UCSD-AML1 (cell line): ENCODE results near the gene BEST3.
A peak's percentile ranks its signal among the peaks of the same experiment; 100 is the strongest.
"Not testable (repeated sequence)": the region's sequence is repeated elsewhere in the genome, so short reads cannot be mapped to it uniquely, and the experiment has no call there.

Source experiments
- DNase-seq: peaks from one replicate; lab custom pipeline; 2025; ENCODE audit not compliant: unreplicated experiment; lab: John Stamatoyannopoulos, UW

Gene BEST3

DNA sequence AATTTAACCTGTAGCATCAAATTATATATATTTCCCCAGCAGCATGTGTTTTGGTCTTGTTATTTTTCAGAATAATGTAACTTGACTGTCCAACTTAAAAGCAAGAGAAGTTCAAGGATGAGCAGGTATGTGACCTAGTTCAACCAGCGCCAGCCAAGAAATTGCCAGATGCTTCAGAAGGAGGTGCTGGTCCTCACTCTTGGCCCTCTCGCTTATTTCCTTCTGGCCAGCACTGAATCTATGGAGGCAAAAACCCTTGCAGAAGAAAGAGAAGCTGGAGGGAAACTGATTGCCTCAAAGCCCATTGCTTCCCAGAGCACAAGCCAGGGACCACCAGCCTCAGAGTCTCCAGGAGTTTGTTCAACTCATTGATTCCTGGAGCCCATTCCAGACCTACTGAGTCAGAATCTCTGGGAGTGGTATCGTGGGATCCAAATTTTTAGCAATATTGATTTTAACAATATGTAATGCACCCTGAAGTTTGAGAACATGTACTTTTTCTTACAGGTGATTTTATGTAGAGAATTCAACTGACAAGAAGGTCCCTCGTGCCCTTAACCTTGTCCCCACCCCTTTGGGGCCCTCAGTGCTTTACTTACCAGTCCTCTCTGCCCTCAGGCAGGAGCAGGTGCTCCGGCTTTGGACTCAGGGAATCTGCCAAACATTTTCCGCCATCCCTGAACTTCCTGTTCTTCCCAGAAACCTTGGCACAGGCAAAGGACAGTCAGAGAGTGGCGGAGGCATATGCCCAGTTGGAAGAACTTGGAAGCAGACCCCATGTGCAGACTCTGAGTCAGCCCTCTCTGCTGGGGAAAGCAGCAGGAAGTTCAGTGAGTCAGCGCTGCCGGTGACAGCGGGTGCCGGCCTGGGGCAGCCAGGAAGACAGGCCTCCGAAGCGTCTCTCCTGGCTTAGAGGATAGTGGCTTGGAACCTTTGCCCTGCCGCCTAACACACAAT lies 10.4 kb downstream of the BEST3 start:
- peak; percentile 70 for DNase-seq

DNA sequence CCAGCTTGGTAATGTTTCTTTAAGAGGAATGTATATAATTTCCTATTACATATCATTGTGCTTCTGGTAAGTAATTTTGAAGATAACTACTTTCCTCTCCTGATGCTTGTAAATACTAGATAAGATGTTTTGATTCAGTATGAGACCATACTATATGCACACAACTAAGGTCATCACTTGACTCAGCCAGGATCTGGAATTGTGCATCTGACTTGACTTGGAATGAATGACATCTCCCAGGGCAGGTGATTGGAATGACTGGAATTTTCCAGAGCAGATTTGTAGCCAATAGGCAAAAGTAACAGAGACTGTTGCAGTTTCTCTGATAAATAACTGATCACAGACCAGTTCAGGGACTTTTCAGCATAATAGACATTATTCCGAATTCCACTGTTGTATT lies 11.1 kb downstream of the BEST3 start:
- DNase-seq: no peak

DNA sequence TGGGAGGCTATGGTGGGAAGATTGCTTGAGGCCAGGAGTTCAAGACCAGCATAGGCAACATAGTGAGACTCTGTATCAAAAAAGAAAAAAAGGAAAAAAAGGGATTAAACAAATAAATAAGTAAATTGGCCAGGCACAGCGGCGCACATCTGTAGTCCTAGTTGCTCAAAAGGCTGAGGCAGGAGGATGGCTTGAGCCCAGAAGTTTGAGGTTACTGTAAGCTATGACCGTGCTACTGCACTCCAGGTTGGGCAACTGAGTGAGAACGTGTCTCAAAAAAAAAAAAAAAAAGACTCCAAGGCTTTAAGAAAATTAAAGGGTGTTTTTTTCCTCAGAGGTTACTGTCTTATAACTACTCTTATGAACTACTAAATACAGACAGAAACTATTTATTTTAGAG lies 11.7 kb downstream of the BEST3 start:
- no peak for DNase-seq

DNA sequence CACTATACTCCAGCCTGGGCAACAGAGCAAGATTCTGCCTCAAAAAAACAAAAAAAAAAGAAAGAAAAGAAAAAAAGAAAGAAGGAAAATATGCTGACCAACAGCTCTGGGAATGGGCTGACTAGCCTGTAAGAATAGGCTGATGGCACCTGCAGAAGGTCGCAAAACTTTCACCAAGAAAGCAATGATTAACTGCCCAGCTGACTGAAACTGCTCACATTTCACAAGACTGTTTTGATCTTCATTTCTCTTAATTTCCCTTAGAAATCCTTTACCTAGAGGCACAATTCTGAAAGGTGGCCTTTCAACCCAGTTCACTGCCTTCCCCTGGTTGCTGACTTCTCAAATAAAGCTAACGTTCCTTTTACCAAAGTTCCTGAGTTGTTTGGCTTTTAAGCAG lies 12.4 kb downstream of the BEST3 start:
- no peak for DNase-seq

DNA sequence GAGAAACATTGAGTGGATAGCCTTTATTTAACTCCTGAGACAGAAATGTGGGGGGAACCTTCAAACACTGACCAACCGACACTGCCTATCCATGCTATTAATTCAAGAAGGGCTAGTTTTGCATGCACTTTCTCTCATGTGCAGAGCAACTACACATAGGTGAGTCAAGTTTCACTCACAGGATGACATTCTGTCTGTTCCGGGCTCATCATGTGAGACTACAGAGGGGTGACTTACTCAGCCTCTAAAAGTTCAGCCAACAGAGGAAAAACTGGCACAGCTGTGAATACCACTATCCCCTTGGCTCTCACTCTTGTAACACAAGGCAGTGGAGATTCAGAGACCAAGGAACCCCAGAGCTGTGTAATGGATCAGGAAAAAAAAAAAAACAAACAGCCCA lies 13.3 kb downstream of the BEST3 start:
- DNase-seq: no peak

DNA sequence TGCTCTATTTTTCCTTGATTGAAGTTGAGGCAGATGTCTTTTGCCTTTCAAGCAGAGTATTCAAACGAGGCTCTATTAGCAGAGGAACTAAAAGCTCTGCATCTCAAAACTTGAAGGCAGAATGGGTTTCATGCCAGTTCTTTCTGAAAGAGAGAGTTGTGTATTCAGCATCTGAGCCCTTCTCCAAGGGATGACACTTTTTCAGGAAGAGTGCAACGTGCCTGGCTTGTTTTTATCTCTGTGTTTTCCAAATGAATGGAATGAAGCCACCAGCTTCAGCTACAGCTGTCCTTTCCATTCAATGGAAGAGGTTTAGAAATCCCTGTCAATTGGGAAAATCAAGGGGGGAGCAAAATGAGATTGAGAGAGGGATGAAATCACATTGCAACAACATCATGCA lies 14.6 kb downstream of the BEST3 start:
- DNase-seq: no peak

DNA sequence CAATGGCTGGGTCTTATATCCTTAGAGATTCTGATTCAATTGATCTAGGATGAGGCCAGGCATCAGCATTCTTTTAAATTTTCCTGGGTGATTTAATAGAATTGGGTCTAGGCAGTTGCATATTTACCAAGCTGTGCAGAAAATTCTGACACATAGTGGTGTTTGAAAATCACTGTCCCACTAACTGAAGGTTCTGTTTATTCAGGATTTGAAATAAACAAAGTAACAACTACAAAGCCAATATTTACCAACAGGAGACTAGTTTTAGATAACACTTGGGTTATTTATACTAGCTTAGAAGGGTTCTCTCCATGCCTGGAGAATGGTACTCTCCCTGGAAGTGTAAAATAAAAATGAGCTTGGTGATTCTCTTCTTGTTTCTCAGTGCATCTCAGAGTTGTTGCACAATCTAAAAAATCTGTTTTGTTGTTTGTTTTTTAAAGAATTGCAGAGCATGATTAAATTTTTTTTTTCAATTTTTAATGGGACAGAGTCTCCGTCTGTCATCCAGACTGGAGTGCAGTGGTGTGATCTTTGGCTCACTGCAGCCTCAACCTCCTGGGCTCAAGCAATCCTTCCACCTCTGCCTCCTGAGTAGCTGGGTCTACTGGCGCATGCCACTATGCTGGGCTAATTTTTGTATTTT lies 16.9 kb downstream of the BEST3 start:
- DNase-seq: no peak

DNA sequence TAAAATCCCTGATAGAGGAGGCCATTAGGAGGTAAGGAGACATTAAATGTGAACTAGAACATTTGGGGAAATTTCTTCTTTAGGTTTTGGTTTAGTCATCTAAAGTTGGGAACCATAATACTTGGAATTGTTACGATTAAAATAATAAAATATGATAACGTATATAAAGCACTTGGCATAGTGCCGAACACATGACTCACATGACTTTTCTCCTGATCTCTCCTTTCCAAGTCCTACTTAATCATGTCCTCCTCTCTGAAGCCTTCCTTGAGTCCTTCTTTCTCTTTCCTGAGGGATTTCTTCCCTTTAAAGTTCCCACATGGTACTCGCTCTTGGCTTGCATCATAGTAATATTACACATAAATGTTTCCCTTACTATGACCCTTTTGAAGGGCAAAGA lies 20.0 kb downstream of the BEST3 start:
- no peak for DNase-seq

DNA sequence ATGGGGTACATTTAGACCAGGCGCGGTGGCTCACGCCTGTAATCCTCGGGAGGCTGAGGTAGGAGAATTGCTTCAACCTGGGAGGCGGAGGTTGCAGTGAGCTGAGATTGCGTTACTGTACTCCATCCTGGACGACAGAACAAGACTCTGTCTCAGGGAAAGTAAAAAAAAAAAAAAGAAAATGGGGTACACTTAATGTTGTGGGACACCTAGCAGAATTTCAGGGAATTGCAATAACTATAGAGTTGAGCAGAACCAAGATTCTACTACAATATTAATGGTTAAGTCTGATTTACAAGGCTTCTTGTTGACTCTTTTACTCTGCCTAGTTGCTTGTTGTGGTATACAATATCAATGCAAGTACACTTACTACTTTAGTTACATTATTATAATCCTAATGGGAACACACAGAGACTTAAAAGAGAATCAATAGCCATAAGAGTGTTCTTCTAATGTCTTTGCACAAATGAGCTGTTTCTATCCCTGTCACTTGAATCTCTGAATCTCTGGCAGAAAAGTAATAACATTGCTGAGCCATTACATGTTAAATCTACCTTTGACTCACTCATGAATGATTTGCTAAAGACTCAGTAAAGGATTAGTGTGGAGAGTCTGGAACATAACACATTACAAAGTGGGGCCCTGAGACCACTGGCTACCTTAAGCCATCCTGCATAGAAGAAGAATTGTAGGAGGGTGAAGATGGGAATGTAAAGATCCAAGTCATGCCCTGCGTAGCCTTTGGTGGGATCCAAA lies 22.7 kb downstream of the BEST3 start:
- no peak for DNase-seq

DNA sequence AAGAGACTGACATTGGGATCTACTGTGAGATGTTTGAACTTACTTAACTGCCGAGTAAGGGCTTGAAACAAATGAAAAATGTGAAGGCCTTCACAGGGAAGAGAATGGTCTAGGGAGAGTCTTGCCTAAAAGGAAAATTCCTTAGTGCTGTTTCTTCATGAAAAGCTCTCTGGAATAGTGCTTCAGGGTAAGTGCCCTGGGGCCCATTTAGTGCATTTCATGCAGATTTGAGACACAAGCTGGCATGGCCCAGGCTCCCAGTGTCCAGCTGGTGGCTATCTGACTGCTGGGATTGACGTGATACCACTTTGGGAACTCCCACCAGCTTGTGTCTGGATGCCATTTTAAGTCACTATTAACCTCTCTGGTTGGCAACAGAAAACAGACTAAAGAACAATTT lies 26.9 kb downstream of the BEST3 start:
- no peak for DNase-seq

DNA sequence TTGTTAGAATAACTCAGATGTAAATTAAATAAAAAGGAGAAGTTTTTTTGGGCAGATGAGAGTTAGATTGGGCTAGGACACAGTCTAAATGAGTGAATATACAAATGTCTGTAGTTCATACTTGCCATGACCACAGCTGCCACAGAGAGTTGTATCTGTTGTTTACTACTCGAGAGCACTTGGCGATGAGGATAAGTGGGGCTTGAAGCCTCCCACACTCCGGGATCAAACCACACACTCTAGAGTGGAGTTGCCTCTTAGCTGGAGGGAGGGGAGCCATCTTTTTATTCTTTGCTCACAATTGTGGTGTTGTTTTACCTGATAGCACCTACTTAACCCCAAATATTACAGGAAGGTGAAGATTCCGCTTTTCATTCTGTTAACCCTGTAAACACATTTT lies 27.5 kb downstream of the BEST3 start:
- no peak for DNase-seq

DNA sequence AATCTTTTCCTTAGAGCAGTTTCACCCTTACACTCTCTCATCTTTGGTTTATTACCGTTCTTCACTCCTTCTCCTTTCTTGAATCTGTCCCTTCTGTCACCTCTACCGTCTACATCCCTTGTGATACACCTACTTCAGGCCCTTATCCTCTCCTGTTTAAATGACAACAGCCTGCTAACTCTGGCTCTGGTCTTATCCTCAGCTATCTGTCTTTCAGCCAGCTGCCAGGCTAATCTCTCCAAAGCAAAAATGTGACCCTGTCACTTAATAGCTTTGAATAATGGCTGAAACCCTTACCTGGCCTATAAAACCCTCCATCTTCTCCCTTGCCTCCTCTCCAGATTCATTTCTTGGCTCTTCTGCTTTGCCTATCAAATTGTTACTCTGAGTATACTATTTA lies 32.3 kb downstream of the BEST3 start:
- no peak for DNase-seq

DNA sequence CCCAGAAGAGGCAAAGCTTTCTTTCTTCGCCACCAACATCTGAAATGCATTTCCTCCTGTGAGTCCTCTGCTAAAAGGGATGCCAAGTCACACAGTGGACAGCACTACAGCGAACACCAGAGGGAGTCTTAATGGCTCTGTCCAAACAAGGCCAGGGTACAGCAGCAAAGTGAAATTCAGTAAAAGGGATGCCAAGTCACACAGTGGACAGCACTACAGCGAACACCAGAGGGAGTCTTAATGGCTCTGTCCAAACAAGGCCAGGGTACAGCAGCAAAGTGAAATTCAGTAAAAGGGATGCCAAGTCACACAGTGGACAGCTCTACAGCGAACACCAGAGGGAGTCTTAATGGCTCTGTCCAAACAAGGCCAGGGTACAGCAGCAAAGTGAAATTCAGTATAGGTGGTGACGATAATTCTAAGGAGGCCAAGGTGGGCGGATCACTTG lies 34.1 kb downstream of the BEST3 start:
- DNase-seq: not testable (repeated sequence)

DNA sequence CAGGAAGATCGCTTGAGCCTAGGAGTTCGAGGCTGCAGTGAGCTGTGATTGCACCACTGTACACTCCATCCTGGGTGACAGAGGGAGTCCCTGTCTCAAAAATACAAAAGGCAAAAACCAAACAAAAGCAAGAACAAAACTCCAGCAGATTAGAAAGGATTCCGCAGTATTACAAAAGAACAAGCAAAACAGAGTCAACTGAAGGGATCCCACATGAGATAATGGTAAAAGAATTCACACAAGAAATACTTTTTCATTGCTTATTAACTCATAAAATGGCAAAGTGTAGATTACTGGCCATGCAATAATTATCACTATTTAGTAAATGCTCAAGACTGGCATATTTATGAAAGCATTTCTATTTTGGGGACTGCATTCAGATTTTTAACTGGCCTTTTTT lies 35.4 kb downstream of the BEST3 start:
- DNase-seq: no peak

DNA sequence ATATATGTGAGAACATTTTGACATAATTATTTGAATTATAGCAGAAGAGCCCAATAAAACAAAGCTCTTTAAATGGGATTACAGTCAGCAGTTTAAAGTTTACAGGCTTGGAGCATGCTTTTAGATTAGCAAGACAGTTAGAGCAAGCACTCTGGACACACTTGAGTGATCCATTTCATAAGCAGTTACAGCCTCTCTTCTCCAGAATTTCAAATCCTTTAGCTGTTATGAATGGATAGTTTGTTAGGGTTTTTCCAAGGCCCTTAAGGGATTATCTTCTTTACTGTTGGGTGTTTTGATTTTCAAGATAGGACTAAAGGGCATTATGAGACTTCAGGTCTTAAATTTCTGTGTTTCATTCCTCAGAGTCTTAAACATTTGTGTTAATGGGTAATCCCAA lies 36.3 kb downstream of the BEST3 start:
- no peak for DNase-seq

DNA sequence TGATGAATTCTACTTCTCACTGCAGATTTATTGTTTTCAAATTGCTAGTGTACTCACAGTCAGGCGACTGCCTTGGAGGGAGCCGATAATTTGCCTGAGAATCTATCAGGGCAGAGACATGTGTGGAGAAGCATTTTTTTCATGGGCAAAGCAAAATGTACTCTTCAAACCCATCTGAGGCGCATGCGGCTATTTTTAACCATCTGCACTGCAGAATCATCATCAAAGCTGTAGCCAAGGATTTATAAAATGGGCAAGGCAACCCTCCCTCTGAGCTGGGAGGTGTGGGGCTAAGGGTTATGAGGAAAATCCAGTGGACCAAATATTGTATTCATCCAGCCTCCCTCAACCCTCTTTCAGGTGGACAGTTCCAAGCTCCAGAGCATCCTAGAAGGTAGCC lies 37.7 kb downstream of the BEST3 start:
- DNase-seq: no peak

DNA sequence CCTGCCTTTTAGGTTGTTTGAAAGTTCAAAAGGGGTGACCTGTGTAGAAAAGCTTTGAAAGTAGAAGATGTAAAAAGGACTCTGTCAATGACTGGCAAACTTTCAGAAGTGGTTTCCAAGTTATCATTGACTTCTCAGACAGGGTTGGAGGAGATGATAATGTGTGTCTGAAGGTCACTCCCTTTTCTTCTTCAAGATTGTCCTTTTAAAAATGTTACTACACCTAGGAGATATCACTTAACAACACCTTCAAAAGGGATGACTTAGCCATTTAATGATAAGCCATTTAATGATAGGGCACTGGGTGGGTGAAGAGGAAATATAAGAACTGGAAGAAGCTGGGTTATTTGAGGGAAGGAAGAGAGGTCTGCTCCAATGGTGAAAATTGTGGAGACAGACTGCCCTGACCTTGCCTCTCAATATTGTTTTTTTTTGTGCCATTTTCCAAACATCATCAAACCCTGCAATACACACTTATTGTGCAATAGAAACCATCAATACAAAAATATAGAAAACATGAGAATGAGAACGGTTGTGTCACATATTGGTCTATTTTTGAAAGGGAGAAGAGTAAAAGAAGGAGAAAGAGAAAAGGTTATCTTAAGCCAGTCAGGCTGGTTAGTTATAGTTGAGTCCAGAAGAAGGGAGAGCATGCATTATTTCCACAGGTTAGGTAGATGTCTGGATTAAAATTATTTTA lies 38.8 kb downstream of the BEST3 start:
- DNase-seq: no peak

DNA sequence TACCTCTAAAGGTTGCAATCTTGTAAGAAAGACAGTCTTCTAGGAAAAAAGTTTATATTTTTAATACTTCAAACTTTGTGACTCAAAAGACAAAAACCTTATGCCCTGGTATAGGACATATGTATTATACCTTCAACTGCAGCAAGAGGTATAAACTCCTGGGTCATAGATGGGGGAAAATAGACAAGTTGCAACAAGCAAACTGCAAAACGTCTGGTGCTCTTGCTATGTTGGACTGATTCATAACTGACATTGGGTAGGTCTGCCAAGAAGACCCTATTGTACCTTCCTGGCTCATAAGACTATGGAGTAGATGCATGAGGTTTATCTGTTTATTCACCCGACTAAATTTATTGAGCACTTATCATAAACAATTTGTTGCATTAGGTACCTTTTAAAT lies 40.9 kb downstream of the BEST3 start:
- DNase-seq: no peak

DNA sequence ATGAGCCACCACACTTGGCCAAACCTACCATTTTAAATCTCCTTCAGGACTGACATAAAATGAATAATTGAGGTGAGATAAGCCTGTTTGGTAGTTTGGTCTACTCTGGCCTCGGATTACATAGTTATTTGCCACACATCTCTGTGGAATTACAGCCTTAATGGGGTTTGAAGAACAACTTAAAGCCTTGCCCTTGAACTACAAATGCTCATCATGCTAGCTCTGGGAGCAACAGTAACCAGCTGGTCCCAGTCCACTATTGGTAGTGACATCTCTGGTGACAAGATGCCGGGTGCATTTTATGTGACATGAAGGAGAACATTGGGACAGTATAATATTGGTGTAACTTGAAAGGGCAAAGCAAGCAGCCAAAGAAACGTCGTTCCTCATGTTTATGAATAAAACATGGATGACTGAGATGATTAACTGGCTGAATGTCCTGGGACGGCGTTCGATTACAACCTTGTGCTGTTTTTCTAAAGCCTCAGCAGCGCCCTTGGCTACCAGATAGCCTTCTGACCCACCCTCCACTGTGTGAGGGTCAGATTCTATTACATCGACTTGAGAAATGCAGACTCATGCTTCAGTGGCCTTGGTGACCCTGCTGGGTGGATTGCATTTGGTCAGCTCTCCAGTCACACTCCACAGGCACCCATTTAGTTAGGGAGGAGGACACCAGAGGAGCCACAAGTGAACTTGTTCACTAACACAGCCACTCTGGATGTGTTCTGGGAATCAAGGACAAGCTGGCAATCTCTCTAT lies 41.5 kb downstream of the BEST3 start:
- DNase-seq: no peak

DNA sequence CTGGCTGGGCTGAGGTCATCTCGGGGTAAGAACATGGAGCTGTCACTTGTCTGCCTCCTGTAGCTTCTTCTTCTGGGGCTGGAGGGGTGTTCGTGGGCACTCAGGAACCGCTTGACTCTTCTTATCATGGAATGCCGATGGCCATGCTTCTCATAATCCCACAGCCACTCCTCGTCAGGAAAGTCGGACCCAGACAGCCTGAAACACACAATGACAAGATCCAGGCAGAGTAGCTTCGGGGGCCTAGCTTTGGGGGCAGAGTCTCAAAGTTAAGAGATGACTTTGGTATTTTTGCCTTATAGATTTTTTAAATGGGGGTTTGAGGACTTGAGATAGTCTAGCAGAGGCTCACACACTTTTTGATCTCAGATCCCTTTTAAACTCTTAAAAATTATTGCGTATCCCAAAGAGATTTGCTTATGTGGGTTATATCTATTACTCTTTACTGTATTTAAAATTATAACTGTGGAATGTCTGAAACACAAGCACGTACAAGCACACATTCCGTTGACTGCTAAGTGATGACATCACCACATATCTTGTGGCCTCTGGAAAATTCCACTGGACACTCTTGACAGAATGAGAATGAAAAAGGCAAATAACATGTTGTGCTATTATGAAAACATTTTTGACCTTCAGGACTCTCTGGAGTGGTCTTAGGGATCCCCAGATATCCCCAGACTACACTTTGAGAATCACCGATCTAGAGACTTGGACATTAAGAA lies 43.3 kb downstream of the BEST3 start:
- DNase-seq: no peak
